ENCODE results near the gene ACTN2.

DNA sequence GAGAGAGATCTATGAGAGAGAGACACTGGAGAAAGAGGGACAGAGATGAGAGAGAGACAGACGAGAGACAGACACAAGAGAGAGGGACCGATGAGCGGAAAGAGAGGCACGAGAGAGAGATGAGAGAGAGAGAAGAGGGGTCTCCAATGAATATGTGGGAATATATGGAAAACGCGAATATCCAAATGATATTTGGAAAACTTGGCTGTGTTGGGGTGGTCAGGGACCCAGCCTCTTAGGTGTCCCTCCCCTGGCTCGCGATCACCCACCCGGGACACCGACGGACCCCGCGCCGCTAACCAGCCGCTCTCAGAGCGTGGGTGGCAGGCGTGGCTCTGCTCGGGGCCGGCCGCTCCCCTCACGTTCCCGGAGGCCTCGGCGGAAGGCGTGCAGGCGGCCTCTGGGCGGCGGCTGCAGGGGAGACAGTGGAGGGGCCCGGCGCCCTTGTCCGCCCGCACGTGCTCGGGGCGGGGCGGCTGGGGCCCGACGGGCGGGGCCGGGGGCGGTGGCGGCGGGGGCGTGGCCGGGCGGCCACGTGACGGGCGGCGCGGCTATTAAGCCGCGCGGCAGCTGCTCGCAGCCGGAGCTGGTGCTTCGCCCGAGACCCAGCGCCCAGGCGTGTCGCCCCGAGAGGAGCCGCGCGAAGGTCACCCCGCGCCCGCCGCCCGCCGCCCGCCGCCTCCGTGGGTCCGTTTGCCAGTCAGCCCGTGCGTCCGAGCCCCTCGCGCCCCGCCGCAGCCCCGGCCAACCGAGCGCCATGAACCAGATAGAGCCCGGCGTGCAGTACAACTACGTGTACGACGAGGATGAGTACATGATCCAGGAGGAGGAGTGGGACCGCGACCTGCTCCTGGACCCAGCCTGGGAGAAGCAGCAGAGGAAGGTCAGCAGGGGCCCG lies at the start of gene ACTN2:
- TF ChIP-seq, protein P1, sequence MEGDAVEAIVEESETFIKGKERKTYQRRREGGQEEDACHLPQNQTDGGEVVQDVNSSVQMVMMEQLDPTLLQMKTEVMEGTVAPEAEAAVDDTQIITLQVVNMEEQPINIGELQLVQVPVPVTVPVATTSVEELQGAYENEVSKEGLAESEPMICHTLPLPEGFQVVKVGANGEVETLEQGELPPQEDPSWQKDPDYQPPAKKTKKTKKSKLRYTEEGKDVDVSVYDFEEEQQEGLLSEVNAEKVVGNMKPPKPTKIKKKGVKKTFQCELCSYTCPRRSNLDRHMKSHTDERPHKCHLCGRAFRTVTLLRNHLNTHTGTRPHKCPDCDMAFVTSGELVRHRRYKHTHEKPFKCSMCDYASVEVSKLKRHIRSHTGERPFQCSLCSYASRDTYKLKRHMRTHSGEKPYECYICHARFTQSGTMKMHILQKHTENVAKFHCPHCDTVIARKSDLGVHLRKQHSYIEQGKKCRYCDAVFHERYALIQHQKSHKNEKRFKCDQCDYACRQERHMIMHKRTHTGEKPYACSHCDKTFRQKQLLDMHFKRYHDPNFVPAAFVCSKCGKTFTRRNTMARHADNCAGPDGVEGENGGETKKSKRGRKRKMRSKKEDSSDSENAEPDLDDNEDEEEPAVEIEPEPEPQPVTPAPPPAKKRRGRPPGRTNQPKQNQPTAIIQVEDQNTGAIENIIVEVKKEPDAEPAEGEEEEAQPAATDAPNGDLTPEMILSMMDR (IDR thresholded peaks at IDR 0.05; ENCODE audit: low read depth, low read length, poor library complexity, severe bottlenecking) = no peak
- TF ChIP-seq EZH2phosphoT487 (IDR thresholded peaks at IDR 0.05; ENCODE audit: borderline replicate concordance, low read length) = no peak
